HG03135 (cell line): ENCODE measurements around the gene SEZ6L.

Experiments used
- ATAC-seq: cut with Tn5 transposase; IDR thresholded peaks from one replicate; pipeline ENCODE4 v1.9.1; 2021; ENCODE audit warnings: mild to moderate bottlenecking, moderate library complexity; ENCODE audit not compliant: unreplicated experiment

Gene SEZ6L

GRCh38 chr22:26239581-26239980 lies 70.3 kb downstream of the SEZ6L start:
- ATAC-seq, result no peak

GRCh38 chr22:26241361-26241760 lies 72.1 kb downstream of the SEZ6L start:
- ATAC-seq, result no peak

GRCh38 chr22:26245001-26245400 lies 75.7 kb downstream of the SEZ6L start:
- no peak for ATAC-seq

GRCh38 chr22:26246552-26246951 lies 77.3 kb downstream of the SEZ6L start:
- no peak for ATAC-seq

- no peak for ATAC-seq
Measured at GRCh38 chr22:26251869-26252268, 82.6 kb downstream of the SEZ6L start.

GRCh38 chr22:26259510-26259909 lies 90.2 kb downstream of the SEZ6L start:
- no peak for ATAC-seq

GRCh38 chr22:26264162-26264561 lies 94.9 kb downstream of the SEZ6L start:
- ATAC-seq, result no peak

- ATAC-seq, result no peak
Measured at GRCh38 chr22:26265281-26265680, 96.0 kb downstream of the SEZ6L start.

GRCh38 chr22:26265909-26266308 lies 96.6 kb downstream of the SEZ6L start:
- no peak for ATAC-seq

- ATAC-seq, result no peak
Measured at GRCh38 chr22:26267856-26268255, 98.6 kb downstream of the SEZ6L start.

GRCh38 chr22:26269572-26269971 lies 100.3 kb downstream of the SEZ6L start:
- no peak for ATAC-seq

- ATAC-seq, result no peak
Measured at GRCh38 chr22:26271427-26271826, 102.2 kb downstream of the SEZ6L start.

- ATAC-seq, result no peak
Measured at GRCh38 chr22:26273011-26273675, 103.9 kb downstream of the SEZ6L start.

GRCh38 chr22:26276529-26277160 lies 107.4 kb downstream of the SEZ6L start:
- no peak for ATAC-seq

GRCh38 chr22:26281941-26282340 lies 112.7 kb downstream of the SEZ6L start:
- no peak for ATAC-seq

GRCh38 chr22:26283330-26283729 lies 114.1 kb downstream of the SEZ6L start:
- no peak for ATAC-seq

GRCh38 chr22:26285632-26286031 lies 116.4 kb downstream of the SEZ6L start:
- no peak for ATAC-seq

- ATAC-seq, result no peak
Measured at GRCh38 chr22:26286091-26286820, 117.0 kb downstream of the SEZ6L start.

GRCh38 chr22:26287382-26288225 lies 118.3 kb downstream of the SEZ6L start:
- ATAC-seq, result no peak

- ATAC-seq, result no peak
Measured at GRCh38 chr22:26289611-26290101, 120.4 kb downstream of the SEZ6L start.
